C4-2B (cell line): ENCODE data around the gene DNASE1.

Source experiments
- H3K27ac ChIP-seq: fragments of 450-650 bp; 2 replicates; pipeline ENCODE4 v1.5.1; 2017
- ZFX ChIP-seq: fragments of 450-650 bp; IDR thresholded peaks from 2 replicates; pipeline ENCODE4 v1.6.1; 2017
- TF ChIP-seq, protein P1 (sequence below): fragments of 450-650 bp; conservative IDR thresholded peaks from 2 replicates; pipeline ENCODE4 v1.5.1; 2017; ENCODE audit warnings: mild to moderate bottlenecking

DNASE1 gene

GRCh38 chr16:3706253-3707012 lies 51.9 kb downstream of the DNASE1 start:
- TF ChIP-seq, protein P1, sequence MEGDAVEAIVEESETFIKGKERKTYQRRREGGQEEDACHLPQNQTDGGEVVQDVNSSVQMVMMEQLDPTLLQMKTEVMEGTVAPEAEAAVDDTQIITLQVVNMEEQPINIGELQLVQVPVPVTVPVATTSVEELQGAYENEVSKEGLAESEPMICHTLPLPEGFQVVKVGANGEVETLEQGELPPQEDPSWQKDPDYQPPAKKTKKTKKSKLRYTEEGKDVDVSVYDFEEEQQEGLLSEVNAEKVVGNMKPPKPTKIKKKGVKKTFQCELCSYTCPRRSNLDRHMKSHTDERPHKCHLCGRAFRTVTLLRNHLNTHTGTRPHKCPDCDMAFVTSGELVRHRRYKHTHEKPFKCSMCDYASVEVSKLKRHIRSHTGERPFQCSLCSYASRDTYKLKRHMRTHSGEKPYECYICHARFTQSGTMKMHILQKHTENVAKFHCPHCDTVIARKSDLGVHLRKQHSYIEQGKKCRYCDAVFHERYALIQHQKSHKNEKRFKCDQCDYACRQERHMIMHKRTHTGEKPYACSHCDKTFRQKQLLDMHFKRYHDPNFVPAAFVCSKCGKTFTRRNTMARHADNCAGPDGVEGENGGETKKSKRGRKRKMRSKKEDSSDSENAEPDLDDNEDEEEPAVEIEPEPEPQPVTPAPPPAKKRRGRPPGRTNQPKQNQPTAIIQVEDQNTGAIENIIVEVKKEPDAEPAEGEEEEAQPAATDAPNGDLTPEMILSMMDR, result no peak
- TF ChIP-seq ZFX, result no peak
- H3K27ac ChIP-seq, result no peak overlapping the region
